Small intestine (tissue), 7 donors: ENCODE measurements around the gene TRANK1. TPM values are rescaled to one million over a fixed set of nuclear protein-coding genes. Genes with fewer than 3 reads are reported as not detected.
"Not testable (repeated sequence)": the region's sequence is repeated elsewhere in the genome, so short reads cannot be mapped to it uniquely, and the experiment has no call there.

Experiments used
- DNase-seq, 2 donors: peaks; one replicate each; pipeline versions ENCODE4 v3.0.0 to v3.0.0-alpha.2; 2013
- FAIRE-seq: peaks from 2 replicates; lab custom pipeline; 2012; peaks lifted over from hg19 to GRCh38; lab: Jason Lieb, UNC
- H3K27ac ChIP-seq, 3 donors: one replicate each; pipeline ENCODE4 v1.5.1; 2013; ENCODE audit warnings: low read length in 2 of 3, mild to moderate bottlenecking in 2 of 3, control low read depth in 1 of 3, inconsistent platforms in 1 of 3, low read depth in 1 of 3, moderate library complexity in 1 of 3
- H3K27me3 ChIP-seq, 3 donors: one replicate each; pipeline ENCODE4 v1.6.1; 2013; ENCODE audit warnings: low read length in 3 of 3, inconsistent platforms in 1 of 3; ENCODE audit not compliant: control insufficient read depth in 3 of 3, insufficient read depth in 3 of 3
- H3K36me3 ChIP-seq, 3 donors: one replicate each; pipeline ENCODE4 v1.6.1; 2013; ENCODE audit warnings: low read length in 3 of 3, inconsistent platforms in 1 of 3, low read depth in 1 of 3, mild to moderate bottlenecking in 1 of 3, moderate library complexity in 1 of 3; ENCODE audit not compliant: control insufficient read depth in 3 of 3, insufficient read depth in 2 of 3
- H3K4me1 ChIP-seq, 3 donors: one replicate each; pipeline ENCODE4 v1.6.1; 2013; ENCODE audit warnings: low read length in 2 of 3, inconsistent platforms in 1 of 3, low read depth in 1 of 3, mild to moderate bottlenecking in 1 of 3, moderate library complexity in 1 of 3; ENCODE audit not compliant: control insufficient read depth in 3 of 3, insufficient read depth in 2 of 3
- H3K4me3 ChIP-seq, 3 donors: one replicate each; pipeline ENCODE4 v1.5.1; 2013; ENCODE audit warnings: low read length in 3 of 3, control low read depth in 1 of 3, inconsistent platforms in 1 of 3, low read depth in 1 of 3, mild to moderate bottlenecking in 1 of 3, moderate library complexity in 1 of 3
- H3K9me3 ChIP-seq, 2 donors: one replicate each; pipeline ENCODE4 v1.6.1; 2013; ENCODE audit warnings: low read depth in 1 of 2, low read length in 1 of 2; ENCODE audit not compliant: control insufficient read depth in 2 of 2, insufficient read depth in 1 of 2
- WGBS, 3 donors: extraction: QIAGEN DNeasy Blood & Tissue Kit; methylation state at CpG; one replicate each; pipeline ENCODE4 v1.1.7; 2013; 5-methylcytosine and 5-hydroxymethylcytosine counted together
- polyA plus RNA-seq, 4 donors: library from polyadenylated mRNA; stranded (reverse) in 3 of 4; unstranded in 1 of 4; fragments of 200-250 nt in 3 of 4; fragments of 120-200 nt in 1 of 4; gene quantifications; one replicate each; pipeline versions ENCODE4 v1.2.1 to v1.2.3, GENCODE V29; 2013
- donor health status: healthy with polysubstance abuse.
- donor health status: control.
- donor health status: control.
- donor health status: Bipolar disorder and iron deficiency.
- donor health status: healthy.

The TRANK1 gene
- polyA plus RNA-seq, 4 donors, result 7.1 to 23.5 (median 14.0) TPM

DNA sequence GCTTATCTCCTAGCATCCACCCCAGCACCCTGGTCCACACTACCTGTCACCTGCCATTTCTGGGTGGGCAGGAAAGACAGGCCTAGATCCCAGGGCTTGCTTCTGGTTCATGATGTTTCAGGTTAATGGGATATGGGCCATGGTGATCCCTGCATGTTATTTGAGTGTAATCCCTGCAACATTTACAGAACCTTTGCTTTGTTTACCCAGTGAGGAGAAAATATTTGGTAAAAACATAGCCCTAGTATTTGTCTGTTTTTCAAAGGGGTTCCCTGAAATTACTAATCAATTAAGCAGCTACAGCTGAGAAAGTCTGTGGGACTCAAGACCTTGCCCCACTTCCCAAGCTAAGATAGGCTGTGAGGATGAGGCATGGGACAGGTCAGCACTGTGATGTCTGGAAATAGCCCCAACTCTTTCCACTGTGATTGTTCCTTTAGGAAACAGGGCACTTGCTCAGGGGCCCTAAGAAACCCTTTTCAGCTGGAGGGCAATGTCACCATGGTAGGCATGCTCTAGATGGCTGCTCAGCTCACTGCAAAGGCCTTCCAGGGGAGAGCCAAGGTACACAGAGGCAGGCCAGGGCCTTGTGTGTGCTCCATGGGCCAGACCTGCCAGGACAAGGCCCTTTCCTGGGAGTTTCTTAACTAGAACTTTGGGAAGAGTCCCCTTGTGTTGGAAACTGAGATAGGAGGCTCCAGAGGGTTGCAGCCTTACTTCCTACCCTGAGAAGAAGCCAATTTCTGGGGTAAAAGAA, 11.1 kb downstream of the TRANK1 start:
- Histone ChIP-seq H3K4me3 (no peak overlapping the region), H3K27ac (no peak overlapping the region), H3K9me3 (peaks cover 0 to 3% of the 10 kb centered on the region in 2 donors), H3K27me3 (no peaks in the 10 kb centered on the region), H3K4me1 (peaks cover 0 to 9% (median 0%) of the 10 kb centered on the region in 3 donors), H3K36me3 (peaks cover 0 to 3% (median 0%) of the 10 kb centered on the region in 3 donors)
- FAIRE-seq (no peak), DNase-seq (no peak)

DNA sequence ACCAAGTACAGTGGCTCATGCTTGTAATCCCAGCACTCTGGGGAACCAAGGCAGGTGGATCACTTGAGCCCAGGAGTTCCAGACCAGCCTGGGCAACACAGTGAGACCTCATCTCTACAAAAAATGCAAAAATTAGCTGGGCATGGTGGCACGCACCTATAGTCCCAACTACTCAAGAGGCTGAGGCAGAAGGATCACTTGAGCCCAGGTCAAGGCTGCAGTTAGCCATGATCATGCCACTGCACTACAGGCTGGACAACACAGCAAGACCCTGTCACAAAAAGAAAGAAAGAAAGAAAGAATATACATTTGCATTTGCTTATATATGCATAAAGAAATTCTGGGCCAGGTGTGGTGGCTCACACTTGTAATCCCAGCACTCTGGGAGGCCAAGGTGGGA, 13.4 kb downstream of the TRANK1 start:
- not testable (repeated sequence) for DNase-seq, H3K27me3 ChIP-seq, H3K27ac ChIP-seq, H3K4me1 ChIP-seq, H3K4me3 ChIP-seq, H3K9me3 ChIP-seq, FAIRE-seq, H3K36me3 ChIP-seq
- 89 to 100% (median 96%) methylated on average over 1 of the region's 1 CpG for WGBS, 3 donors

DNA sequence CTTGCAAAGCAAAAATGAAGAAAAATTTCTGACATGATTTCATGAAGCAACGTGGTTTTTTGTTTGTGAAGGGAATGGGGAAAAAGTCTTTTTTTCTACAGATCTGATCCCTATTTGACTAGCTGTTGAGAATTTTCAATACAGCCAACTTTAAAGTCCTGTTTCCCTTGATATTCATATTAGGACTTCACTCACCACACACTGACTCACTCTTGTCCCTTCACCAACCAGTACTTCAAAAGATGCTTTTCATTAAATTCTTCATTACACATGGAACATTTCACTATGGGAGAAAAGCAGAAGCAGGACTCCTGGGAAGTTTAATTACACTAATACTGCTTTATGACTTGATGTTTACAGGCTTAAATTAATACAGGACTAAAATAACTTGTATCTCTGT, 16.6 kb downstream of the TRANK1 start:
- Histone ChIP-seq H3K4me3 (no peak overlapping the region), H3K27me3 (no peaks in the 10 kb centered on the region), H3K27ac (no peak overlapping the region), H3K4me1 (peaks cover 0 to 2% (median 1%) of the 10 kb centered on the region in 3 donors), H3K36me3 (no peaks in the 10 kb centered on the region), H3K9me3 (no peaks in the 10 kb centered on the region)
- FAIRE-seq (no peak), DNase-seq (no peak)
- WGBS, 3 donors, result 77 to 96% (median 83%) methylated on average over 1 of the region's 1 CpG

DNA sequence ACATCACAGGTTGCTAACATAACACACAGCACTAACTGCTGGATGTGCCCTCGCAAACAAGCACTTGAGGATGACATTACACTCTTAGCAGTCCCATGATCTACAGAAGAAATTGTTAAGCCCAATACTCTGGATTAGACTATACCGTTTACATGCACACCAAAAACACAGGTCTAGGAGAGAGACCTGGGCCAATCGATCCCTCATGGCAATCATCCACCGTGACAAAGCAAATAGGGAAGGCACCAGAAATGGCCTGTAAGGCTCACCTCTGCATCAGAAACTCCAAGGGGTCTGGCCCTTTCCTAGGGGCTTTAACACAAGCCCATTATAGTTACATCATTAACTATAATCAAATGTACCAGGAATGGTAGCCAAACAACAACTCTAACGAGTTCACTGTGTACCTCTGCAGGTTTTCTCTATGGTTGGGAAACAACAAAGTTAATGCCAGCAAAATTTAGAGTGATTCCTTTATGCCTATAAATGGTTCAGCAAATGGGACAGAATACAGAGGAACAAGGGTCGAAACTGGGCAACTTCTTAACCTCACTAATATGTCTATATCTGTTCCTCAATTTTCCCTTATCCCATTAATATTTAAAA, 18.5 kb downstream of the TRANK1 start:
- no peak overlapping the region for H3K4me3 ChIP-seq
- no peak overlapping the region for H3K27ac ChIP-seq
- no peak for DNase-seq
- H3K9me3 ChIP-seq, result peaks cover under 1 to 6% of the 10 kb centered on the region in 2 donors
- FAIRE-seq, result no peak
- no peaks in the 10 kb centered on the region for H3K27me3 ChIP-seq
- peaks cover 0 to 3% (median 2%) of the 10 kb centered on the region in 3 donors for H3K4me1 ChIP-seq
- H3K36me3 ChIP-seq, result no peaks in the 10 kb centered on the region
- WGBS, 3 donors, result 80 to 93% (median 82%) methylated on average over 6 of the region's 6 CpGs

DNA sequence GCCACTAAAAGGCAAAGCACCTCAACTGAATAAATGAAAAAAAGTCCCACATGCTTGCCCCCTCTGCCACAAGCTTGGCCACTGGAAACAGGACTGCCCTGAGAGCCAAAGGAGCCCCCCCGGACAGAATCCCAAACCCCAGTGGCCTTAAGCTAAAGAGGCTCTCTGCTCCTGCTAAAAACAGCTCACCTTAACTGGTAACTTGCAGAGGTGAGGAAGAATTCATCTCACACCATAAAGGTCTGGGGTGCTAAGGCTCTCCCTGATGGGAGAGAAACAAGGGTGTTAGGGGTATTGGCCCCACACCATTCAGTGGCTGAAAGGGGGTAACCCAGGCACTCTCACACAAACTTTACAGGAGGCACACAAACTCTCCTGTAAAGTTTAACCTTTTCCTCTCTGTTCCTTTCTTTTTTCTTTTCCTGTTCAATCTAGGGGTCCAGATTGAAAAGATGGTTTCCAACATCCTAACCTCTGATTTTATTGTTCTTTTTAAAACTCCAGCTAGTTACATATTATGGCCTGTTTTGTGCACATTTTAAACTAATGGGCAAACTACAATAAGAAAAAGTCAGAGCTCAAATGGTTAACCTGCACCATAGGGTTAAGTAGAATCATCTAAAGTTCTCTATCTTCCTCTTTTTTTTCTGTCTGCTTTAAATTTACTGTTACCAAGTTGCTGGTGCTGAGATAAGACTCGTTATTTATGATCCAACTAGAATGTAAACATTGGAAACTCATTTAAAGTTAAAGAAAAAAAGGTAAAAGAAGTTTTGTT, 19.9 kb downstream of the TRANK1 start:
- Histone ChIP-seq H3K4me1 (peaks cover 2 to 6% (median 3%) of the 10 kb centered on the region in 3 donors), H3K27ac (no peak overlapping the region), H3K9me3 (peaks cover 1 to 19% of the 10 kb centered on the region in 2 donors), H3K27me3 (no peaks in the 10 kb centered on the region), H3K36me3 (no peaks in the 10 kb centered on the region), H3K4me3 (no peak overlapping the region)
- no peak for FAIRE-seq
- WGBS, 3 donors, result 39 to 54% (median 48%) methylated on average over 2 of the region's 2 CpGs
- no peak for DNase-seq

DNA sequence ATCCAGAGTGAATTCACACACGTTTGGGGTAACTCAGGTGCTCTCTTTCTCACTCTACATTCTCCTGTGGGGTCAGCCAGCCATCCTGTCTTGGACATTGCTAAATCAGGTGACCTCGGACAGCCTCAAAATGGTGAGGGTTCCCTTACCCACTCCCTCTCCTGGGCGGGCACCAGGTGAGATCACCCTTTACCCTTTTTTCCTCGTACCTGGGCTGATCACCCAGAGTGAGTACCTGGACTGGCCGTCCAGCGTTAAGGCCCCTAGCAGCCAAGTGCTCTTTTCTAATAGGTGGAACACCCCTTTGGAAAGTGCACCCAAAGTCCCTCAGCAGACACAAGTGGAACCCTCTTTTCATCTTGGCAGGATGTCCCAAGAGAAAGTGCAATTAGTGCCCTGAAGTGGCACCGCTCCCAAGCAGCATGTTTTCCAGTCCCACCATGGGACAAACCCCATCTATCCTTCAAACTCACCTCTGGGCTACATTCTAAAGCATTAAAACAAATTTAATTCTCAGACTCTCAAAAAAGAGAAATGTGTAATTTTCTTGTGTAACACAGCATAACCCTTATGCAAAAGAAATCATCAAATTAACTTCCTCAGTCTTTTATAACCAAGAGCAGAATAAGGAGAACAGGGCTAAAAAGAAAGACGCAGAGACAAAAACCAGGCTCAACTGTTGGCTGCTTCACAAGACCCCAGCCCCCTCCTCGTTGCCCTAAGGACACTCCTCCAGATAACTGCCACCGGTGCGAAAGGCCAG, 20.7 kb downstream of the TRANK1 start:
- H3K4me3 ChIP-seq, result no peak overlapping the region
- peaks cover 1 to 19% of the 10 kb centered on the region in 2 donors for H3K9me3 ChIP-seq
- H3K27ac ChIP-seq, result no peak overlapping the region
- H3K27me3 ChIP-seq, result no peaks in the 10 kb centered on the region
- WGBS, 3 donors, result 81 to 88% (median 86%) methylated on average over 11 of the region's 11 CpGs
- peaks cover 2 to 6% (median 3%) of the 10 kb centered on the region in 3 donors for H3K4me1 ChIP-seq
- DNase-seq (no peak), FAIRE-seq (no peak)
- no peaks in the 10 kb centered on the region for H3K36me3 ChIP-seq

DNA sequence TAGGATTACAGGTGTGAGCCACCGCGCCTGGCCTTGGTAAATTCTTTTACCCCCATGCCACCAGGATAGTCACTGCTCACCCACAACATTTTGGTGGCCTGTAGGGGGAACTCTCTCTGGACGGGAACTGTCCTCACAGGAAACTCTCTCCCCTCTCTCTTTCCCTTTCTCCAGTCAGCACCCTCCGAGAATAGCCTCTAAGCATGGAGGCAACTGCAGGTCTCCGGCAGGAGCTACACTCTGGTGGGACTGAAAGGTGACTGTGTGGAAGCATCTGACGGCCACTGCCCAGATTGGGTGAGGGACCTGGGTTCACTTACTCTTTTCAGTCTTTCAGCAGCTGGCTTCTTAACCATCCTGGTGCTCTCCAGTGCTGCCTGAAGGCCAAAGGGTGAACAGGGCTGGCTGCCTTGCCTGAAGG, 21.3 kb downstream of the TRANK1 start:
- no peak overlapping the region for H3K4me3 ChIP-seq
- 73 to 80% (median 80%) methylated on average over 6 of the region's 6 CpGs for WGBS, 3 donors
- H3K4me1 ChIP-seq, result peaks cover 2 to 6% (median 3%) of the 10 kb centered on the region in 3 donors
- FAIRE-seq (no peak), DNase-seq (peak in 1 of 2 donors; percentile 41)
- H3K36me3 ChIP-seq, result no peaks in the 10 kb centered on the region
- no peaks in the 10 kb centered on the region for H3K27me3 ChIP-seq
- H3K27ac ChIP-seq, result peak overlapping the region in 1 of 3 donors; percentile 25
- peaks cover 1 to 19% of the 10 kb centered on the region in 2 donors for H3K9me3 ChIP-seq
